ENCODE data around the gene RASL11A.
"Not testable (repeated sequence)": the region's sequence is repeated elsewhere in the genome, so short reads cannot be mapped to it uniquely, and the experiment has no call there.

The RASL11A gene

GRCh38 chr13:27300406-27300805 lies 29.8 kb downstream of the RASL11A start:
- DNase-seq, result not testable (repeated sequence)

- DNase-seq, result no peak
Observed at GRCh38 chr13:27300941-27301586, 30.4 kb downstream of the RASL11A start.

GRCh38 chr13:27302643-27303262 lies 32.1 kb downstream of the RASL11A start:
- no peak for DNase-seq

DNA sequence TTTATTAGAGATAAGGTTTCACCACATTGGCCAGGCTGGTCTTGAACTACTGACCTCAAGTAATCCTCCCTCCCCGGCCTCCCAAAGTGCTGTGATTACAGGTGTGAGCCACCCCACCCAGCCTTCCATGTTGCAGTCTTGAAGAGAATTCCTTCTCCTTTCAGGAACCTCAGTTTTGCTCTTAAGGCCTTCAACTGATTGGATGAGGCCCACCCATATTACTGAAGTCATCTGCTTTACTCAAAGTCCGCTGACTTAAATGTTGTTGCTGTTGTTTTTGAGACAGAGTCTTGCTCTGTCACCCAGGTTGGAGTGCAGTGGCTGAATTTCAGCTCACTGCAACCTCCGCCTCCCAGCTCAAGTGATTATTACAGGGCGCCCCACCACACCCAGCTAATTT lies 33.5 kb downstream of the RASL11A start:
- DNase-seq, result no peak

- no peak for DNase-seq
Observed at GRCh38 chr13:27304611-27305010, 34.0 kb downstream of the RASL11A start.

- no peak for DNase-seq
Observed at GRCh38 chr13:27306364-27306763, 35.7 kb downstream of the RASL11A start.

GRCh38 chr13:27308941-27309340 lies 38.3 kb downstream of the RASL11A start:
- no peak for DNase-seq

DNA sequence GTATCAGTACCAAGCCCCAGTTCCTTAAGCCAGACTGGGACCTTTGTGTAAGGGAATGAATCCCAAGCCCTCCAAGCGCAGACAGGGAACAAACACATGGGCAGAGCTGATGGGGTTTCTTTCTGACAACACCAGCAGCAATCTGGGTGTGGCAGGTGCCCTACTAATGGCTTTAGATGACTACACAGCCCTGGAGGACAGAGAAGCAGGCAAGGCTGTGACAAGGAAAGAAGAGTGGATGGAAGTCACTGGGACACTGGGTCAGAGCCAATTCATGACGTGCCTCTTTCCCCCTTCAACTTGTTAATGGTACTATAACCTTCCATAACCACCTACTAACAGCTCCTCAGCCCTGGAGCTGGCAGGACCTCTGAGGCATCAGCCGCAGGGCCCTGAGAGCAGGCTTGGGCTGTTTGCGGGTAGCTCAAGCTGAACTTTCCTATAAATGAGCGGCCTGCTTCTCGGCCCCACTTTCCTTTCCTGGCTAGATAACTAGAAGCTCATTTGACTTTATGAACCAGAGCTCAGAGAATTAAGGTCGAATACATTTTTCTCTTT lies 38.9 kb downstream of the RASL11A start:
- DNase-seq, result no peak

DNA sequence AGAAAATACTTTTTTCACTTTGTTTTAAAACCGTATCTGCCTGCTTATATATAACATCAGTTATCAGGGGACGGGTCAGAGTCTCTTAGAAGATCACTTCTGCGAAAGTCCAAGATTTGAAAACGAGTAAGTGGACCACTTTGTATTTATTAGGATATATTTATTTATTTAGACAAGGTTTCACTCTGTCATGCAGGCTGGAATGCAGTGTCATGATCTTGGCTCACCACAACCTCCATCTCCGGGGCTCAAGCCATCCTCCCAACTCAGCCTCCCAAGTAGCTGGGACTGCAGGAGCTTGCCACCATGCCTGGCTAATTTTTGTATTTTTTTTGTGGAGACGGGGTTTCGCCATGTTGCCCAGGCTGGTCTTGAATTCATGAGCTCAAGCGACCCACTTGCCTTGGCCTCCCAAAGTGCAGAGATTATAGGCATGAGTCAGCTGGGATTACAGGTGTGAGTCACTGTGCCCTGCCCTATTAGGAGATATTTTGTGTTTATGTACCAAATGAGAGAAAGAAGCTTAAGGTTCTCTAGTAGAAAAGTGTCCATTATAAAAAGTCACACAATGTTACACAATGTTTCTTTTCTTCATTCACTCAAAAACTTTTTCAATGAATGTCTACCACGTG lies 39.5 kb downstream of the RASL11A start:
- no peak for DNase-seq

GRCh38 chr13:27310946-27311345 lies 40.3 kb downstream of the RASL11A start:
- DNase-seq, result no peak

GRCh38 chr13:27311518-27312210 lies 41.0 kb downstream of the RASL11A start:
- DNase-seq, result no peak

GRCh38 chr13:27313770-27314169 lies 43.1 kb downstream of the RASL11A start:
- no peak for DNase-seq

- DNase-seq, result no peak
Observed at GRCh38 chr13:27319404-27319803, 48.8 kb downstream of the RASL11A start.

DNA sequence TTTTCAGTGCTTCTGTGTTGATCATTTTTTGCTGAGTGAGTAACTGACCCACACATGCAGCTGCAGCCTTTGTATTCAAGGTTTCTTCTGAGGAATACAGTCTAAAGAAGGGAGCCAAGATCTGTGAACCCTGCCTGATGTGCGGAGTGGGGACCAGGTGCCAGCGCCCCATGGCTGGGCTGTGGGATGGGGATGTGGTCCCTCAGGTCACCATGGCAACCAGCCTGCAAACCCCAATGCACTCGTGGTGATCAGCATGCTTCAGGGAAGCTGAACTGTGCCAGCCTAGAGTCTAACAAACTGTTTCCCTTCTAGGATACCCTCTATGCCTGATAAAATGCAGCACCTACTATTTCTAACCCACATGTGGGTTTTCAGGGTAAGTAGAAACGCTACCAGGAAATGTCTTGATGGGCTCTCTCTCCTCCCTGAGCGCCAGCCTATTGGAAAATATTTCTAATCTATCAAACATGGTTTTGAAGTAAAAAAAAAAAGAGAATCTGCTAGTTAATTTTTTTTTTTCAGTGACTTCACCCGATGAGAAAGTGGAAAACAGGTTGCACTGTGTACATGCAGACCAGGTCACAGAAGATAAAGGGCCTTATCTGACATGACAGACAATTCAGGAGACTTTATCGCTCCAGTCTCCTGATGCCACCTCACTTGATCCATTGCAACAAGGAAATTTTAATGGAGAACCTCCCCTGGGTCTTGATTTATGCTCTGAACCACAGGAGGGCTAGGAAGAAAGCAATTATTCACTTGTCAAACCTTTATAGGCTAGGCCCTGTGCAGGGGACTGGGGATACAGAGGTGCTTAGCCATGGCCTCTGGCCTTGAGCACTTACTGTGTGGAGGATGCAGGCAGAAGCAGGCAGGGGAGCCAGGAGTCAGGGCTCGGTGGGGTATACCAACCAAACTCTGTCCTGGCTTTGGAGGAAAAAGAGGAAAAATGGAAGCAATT lies 51.1 kb downstream of the RASL11A start:
- no peak for DNase-seq

GRCh38 chr13:27322443-27322842 lies 51.8 kb downstream of the RASL11A start:
- not testable (repeated sequence) for DNase-seq
